OCI-LY1 (cell line): ENCODE measurements around the gene GRID2.

Experiments
- H2AFZ ChIP-seq: fragments of 200-600 bp; sonication (generic), shearing (Covaris generic); 2 replicates; pipeline ENCODE4 v1.6.0; 2014; ENCODE audit warnings: antibody characterized with exemption, mild to moderate bottlenecking, low read length
- H3F3A ChIP-seq: fragments of 200-600 bp; sonication (generic), shearing (Covaris generic); 2 replicates; pipeline ENCODE4 v1.6.0; 2014; ENCODE audit warnings: mild to moderate bottlenecking, antibody characterized with exemption, low read length, moderate library complexity; ENCODE audit not compliant: insufficient read depth
- H3K27ac ChIP-seq: fragments of 200-600 bp; sonication (generic); 2 replicates; pipeline ENCODE4 v1.5.1; 2014; ENCODE audit warnings: low read length, mixed run types, mild to moderate bottlenecking, low read depth; ENCODE audit not compliant: poor library complexity, severe bottlenecking
- H3K27me3 ChIP-seq: fragments of 200-600 bp; sonication (generic); 2 replicates; pipeline ENCODE4 v1.6.0; 2014; ENCODE audit warnings: antibody characterized with exemption, mild to moderate bottlenecking, low read length, moderate library complexity; ENCODE audit not compliant: insufficient read depth
- H3K36me3 ChIP-seq: fragments of 200-600 bp; sonication (generic); 2 replicates; pipeline ENCODE4 v1.6.1; 2014; ENCODE audit warnings: mild to moderate bottlenecking, antibody characterized with exemption, low read length, moderate library complexity, mixed read lengths; ENCODE audit not compliant: insufficient read depth
- H3K4me1 ChIP-seq: fragments of 200-600 bp; sonication (generic); 2 replicates; pipeline ENCODE4 v1.5.1; 2014; ENCODE audit warnings: mild to moderate bottlenecking, low read length, moderate library complexity; ENCODE audit not compliant: insufficient read depth, severe bottlenecking
- H3K4me2 ChIP-seq: fragments of 200-600 bp; sonication (generic), shearing (Covaris generic); 2 replicates; pipeline ENCODE4 v1.6.1; 2014; ENCODE audit warnings: low read length
- H3K4me3 ChIP-seq: fragments of 200-600 bp; sonication (generic); 2 replicates; pipeline ENCODE4 v1.5.1; 2014; ENCODE audit warnings: low read length, low read depth, mild to moderate bottlenecking, mixed read lengths; ENCODE audit not compliant: poor library complexity, severe bottlenecking
- H3K79me2 ChIP-seq: fragments of 200-600 bp; shearing (Covaris generic); 2 replicates; pipeline ENCODE4 v1.6.1; 2016; ENCODE audit warnings: mixed run types, low read length, mixed read lengths; ENCODE audit not compliant: insufficient read depth
- H3K9ac ChIP-seq: fragments of 200-600 bp; sonication (generic), shearing (Covaris generic); 2 replicates; pipeline ENCODE4 v1.6.1; 2014; ENCODE audit warnings: mild to moderate bottlenecking, low read length, mixed read lengths
- H3K9me2 ChIP-seq: fragments of 200-600 bp; sonication (generic), shearing (Covaris generic); 2 replicates; pipeline ENCODE4 v1.6.1; 2014; ENCODE audit warnings: low read depth, mild to moderate bottlenecking, low read length, mixed read lengths
- H3K9me3 ChIP-seq: fragments of 200-600 bp; shearing (Covaris generic); 2 replicates; pipeline ENCODE4 v1.6.1; 2014; ENCODE audit warnings: low read length, mixed read lengths
- H4K20me1 ChIP-seq: fragments of 200-600 bp; sonication (generic), shearing (Covaris generic); 2 replicates; pipeline ENCODE4 v1.6.0; 2016; ENCODE audit warnings: mild to moderate bottlenecking, low read length; ENCODE audit not compliant: insufficient read depth
- CTCF ChIP-seq: fragments of 200-600 bp; sonication (generic), shearing (Covaris generic); IDR thresholded peaks from 2 replicates; pipeline ENCODE4 v1.5.1; 2017; ENCODE audit warnings: mild to moderate bottlenecking, antibody characterized with exemption, low read length, moderate library complexity, mixed read lengths
- EZH2 ChIP-seq: fragments of 200-600 bp; sonication (generic), shearing (Covaris generic); IDR thresholded peaks from 2 replicates; pipeline ENCODE4 v1.8.0; 2017; ENCODE audit warnings: borderline replicate concordance, mixed run types, mild to moderate bottlenecking, antibody characterized with exemption, low read length, moderate library complexity, mixed read lengths

The GRID2 gene

GRCh38 chr4:93086356-93086755 lies 782.6 kb downstream of the GRID2 start:
- Histone ChIP-seq H3K36me3 (no peaks in the 10 kb centered on the region), H3K9ac (no peak overlapping the region), H3K4me3 (no peak overlapping the region), H3K4me1 (no peaks in the 10 kb centered on the region), H2AFZ (no peak overlapping the region), H3F3A (no peaks in the 10 kb centered on the region), H3K79me2 (no peaks in the 10 kb centered on the region), H3K9me2 (no peaks in the 10 kb centered on the region), H3K4me2 (no peak overlapping the region), H3K9me3 (no peaks in the 10 kb centered on the region), H3K27ac (no peak overlapping the region), H4K20me1 (no peaks in the 10 kb centered on the region), H3K27me3 (no peaks in the 10 kb centered on the region)
- TF ChIP-seq CTCF (no peak), EZH2 (no peak)

- H3K27me3 ChIP-seq = no peaks in the 10 kb centered on the region
- H3K4me1 ChIP-seq = no peaks in the 10 kb centered on the region
- no peaks in the 10 kb centered on the region for H3F3A ChIP-seq
- H3K36me3 ChIP-seq = no peaks in the 10 kb centered on the region
- H3K4me3 ChIP-seq = no peak overlapping the region
- H3K9ac ChIP-seq = no peak overlapping the region
- H4K20me1 ChIP-seq = no peaks in the 10 kb centered on the region
- no peak overlapping the region for H2AFZ ChIP-seq
- H3K27ac ChIP-seq = no peak overlapping the region
- H3K79me2 ChIP-seq = no peaks in the 10 kb centered on the region
- H3K9me3 ChIP-seq = no peaks in the 10 kb centered on the region
- no peak overlapping the region for H3K4me2 ChIP-seq
- no peak for TF ChIP-seq EZH2
- TF ChIP-seq CTCF = no peak
- no peaks in the 10 kb centered on the region for H3K9me2 ChIP-seq
Measured at GRCh38 chr4:93092765-93093164, 789.0 kb downstream of the GRID2 start.

- no peak overlapping the region for H3K9ac ChIP-seq
- no peak overlapping the region for H3K4me3 ChIP-seq
- no peak for TF ChIP-seq EZH2
- no peak for TF ChIP-seq CTCF
- no peaks in the 10 kb centered on the region for H3K9me2 ChIP-seq
- no peaks in the 10 kb centered on the region for H3F3A ChIP-seq
- no peak overlapping the region for H3K4me2 ChIP-seq
- no peaks in the 10 kb centered on the region for H3K27me3 ChIP-seq
- H2AFZ ChIP-seq = no peak overlapping the region
- no peaks in the 10 kb centered on the region for H4K20me1 ChIP-seq
- no peaks in the 10 kb centered on the region for H3K4me1 ChIP-seq
- no peaks in the 10 kb centered on the region for H3K9me3 ChIP-seq
- no peaks in the 10 kb centered on the region for H3K36me3 ChIP-seq
- no peaks in the 10 kb centered on the region for H3K79me2 ChIP-seq
- no peak overlapping the region for H3K27ac ChIP-seq
Measured at GRCh38 chr4:93103042-93103441, 799.3 kb downstream of the GRID2 start.
